A673 (cell line): ENCODE results near the gene C1QTNF8.

Source experiments
- CTCF ChIP-seq: fragments of 300-800, 200-600 bp; sonication (generic); conservative IDR thresholded peaks from 2 replicates; pipeline ENCODE4 v1.5.1; 2017; ENCODE audit warnings: low read depth, mild to moderate bottlenecking, antibody characterized with exemption, low read length, moderate library complexity, mixed read lengths
- EZH2 ChIP-seq: fragments of 200-600 bp; sonication (generic); IDR thresholded peaks from 2 replicates; pipeline ENCODE4 v1.6.1; 2017; ENCODE audit warnings: borderline replicate concordance, low read depth, mild to moderate bottlenecking, mixed read lengths, antibody characterized with exemption, low read length; ENCODE audit not compliant: poor library complexity, severe bottlenecking

- TF ChIP-seq CTCF (no peak), EZH2 (no peak)
Observed at GRCh38 chr16:1129106-1129960, 33.3 kb upstream of the C1QTNF8 start.
